ENCODE data around the gene TRPM4. TPM values are rescaled to one million over a fixed set of nuclear protein-coding genes. Genes with fewer than 3 reads are reported as not detected.

TRPM4 gene
- total and polyA plus RNA-seq, 2 experiments from 2014 or later, result 7.0 to 20.5 TPM

DNA sequence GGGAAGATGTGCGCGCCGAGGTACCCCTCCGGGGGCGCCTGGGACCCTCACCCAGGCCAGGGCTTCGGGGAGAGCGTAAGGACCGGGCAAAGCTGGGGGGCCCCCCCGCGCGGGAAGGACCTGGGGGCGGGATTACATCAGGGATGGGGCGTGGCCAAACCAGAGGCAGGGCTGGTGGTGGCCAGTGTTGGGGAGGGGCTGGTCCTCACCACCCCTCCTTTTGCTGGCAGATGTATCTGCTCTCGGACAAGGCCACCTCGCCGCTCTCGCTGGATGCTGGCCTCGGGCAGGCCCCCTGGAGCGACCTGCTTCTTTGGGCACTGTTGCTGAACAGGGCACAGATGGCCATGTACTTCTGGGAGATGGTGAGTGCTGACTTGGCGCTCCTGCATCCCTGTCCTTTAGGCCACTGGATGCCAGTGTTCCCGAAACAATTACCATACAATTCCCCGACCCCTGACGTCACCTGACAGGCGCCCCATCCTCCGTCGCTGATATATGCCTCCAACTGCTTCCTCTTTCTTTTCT lies 25.3 kb downstream of the TRPM4 start:
- 94% methylated on average over 17 of the region's 26 CpGs for WGBS (ENCODE audit: low lambda C conversion rate, missing lambda C conversion rate)
- Histone ChIP-seq H3K4me2 (no peak overlapping the region), H2AFZ (no peak overlapping the region), H3K9me3 (ENCODE audit: low read depth) (no peaks in the 10 kb centered on the region), H3K4me1 (ENCODE audit: insufficient read depth) (no peaks in the 10 kb centered on the region), H3K79me2 (no peaks in the 10 kb centered on the region), H4K20me1 (ENCODE audit: insufficient read depth, poor library complexity, severe bottlenecking) (no peaks in the 10 kb centered on the region), H3K9me2 (replicated peaks; ENCODE audit: insufficient read depth) (no peaks in the 10 kb centered on the region), H3K27me3 (no peaks in the 10 kb centered on the region), H3K4me3 (no peak overlapping the region), H3K27ac (no peak overlapping the region), H3K36me3 (replicated peaks; ENCODE audit: insufficient read depth, low read depth) (no peaks in the 10 kb centered on the region)
- TF ChIP-seq, protein P1, sequence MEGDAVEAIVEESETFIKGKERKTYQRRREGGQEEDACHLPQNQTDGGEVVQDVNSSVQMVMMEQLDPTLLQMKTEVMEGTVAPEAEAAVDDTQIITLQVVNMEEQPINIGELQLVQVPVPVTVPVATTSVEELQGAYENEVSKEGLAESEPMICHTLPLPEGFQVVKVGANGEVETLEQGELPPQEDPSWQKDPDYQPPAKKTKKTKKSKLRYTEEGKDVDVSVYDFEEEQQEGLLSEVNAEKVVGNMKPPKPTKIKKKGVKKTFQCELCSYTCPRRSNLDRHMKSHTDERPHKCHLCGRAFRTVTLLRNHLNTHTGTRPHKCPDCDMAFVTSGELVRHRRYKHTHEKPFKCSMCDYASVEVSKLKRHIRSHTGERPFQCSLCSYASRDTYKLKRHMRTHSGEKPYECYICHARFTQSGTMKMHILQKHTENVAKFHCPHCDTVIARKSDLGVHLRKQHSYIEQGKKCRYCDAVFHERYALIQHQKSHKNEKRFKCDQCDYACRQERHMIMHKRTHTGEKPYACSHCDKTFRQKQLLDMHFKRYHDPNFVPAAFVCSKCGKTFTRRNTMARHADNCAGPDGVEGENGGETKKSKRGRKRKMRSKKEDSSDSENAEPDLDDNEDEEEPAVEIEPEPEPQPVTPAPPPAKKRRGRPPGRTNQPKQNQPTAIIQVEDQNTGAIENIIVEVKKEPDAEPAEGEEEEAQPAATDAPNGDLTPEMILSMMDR (IDR thresholded peaks at IDR 0.05; ENCODE audit: poor library complexity), result no peak
- no peak for TF ChIP-seq EZH2phosphoT487 (IDR thresholded peaks at IDR 0.05; ENCODE audit: low read depth, severe bottlenecking, unreplicated experiment)
- TF ChIP-seq EZH2 (IDR thresholded peaks at IDR 0.05; ENCODE audit: borderline replicate concordance), result no peak
- no peak for DNase-seq (ENCODE audit: low spot score)

DNA sequence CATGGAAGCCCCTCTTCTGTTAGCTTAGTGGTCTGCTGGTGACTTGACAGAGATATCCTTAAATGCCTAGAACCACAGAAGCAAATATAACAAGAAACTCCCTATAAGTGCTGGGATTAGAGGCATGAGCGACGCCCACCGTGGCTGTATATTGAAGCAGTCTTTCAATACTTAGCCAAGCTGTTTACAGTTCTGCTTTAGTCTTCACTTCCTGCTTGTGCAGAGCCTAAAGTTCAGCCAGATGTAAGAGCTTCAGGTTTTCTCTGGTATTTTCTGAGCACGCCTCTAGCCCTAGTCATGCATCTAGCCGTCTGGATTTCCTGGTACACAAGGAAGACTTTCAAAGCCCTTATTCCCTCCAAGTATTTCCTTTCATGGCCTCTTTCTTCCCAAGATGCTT lies 28.5 kb downstream of the TRPM4 start:
- no peaks in the 10 kb centered on the region for H3K36me3 ChIP-seq (replicated peaks; ENCODE audit: insufficient read depth, low read depth)
- no peaks in the 10 kb centered on the region for H4K20me1 ChIP-seq (ENCODE audit: insufficient read depth, poor library complexity, severe bottlenecking)
- no peak overlapping the region for H3K27ac ChIP-seq
- TF ChIP-seq EZH2phosphoT487 (IDR thresholded peaks at IDR 0.05; ENCODE audit: low read depth, severe bottlenecking, unreplicated experiment) (no peak), EZH2 (IDR thresholded peaks at IDR 0.05; ENCODE audit: borderline replicate concordance) (no peak)
- TF ChIP-seq, protein P1 (IDR thresholded peaks at IDR 0.05; ENCODE audit: poor library complexity), result no peak
- H3K79me2 ChIP-seq, result no peaks in the 10 kb centered on the region
- no peaks in the 10 kb centered on the region for H3K27me3 ChIP-seq
- no peak overlapping the region for H3K4me3 ChIP-seq
- H3K9me2 ChIP-seq (replicated peaks; ENCODE audit: insufficient read depth), result no peaks in the 10 kb centered on the region
- no peak overlapping the region for H2AFZ ChIP-seq
- H3K4me1 ChIP-seq (ENCODE audit: insufficient read depth), result no peaks in the 10 kb centered on the region
- no peak for DNase-seq (ENCODE audit: low spot score)
- H3K9me3 ChIP-seq (ENCODE audit: low read depth), result no peaks in the 10 kb centered on the region
- 75% methylated on average over 5 of the region's 5 CpGs for WGBS (ENCODE audit: low lambda C conversion rate, missing lambda C conversion rate)
- no peak overlapping the region for H3K4me2 ChIP-seq

DNA sequence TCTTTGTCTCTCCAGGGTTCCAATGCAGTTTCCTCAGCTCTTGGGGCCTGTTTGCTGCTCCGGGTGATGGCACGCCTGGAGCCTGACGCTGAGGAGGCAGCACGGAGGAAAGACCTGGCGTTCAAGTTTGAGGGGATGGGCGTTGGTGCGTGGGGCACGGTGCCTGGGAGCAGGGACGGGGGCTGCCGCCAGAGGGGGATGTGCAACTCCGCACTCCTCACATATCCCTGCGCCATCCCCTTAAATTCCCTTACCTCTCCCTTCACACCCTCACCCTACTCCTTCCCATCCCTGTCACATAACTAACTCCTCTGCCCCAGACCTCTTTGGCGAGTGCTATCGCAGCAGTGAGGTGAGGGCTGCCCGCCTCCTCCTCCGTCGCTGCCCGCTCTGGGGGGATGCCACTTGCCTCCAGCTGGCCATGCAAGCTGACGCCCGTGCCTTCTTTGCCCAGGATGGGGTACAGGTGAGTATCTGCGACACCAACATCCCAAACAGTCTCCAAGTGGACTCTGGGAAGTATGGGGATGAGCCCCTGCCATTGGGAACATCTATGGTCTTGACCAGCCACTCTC lies 31.1 kb downstream of the TRPM4 start:
- Histone ChIP-seq H3K9me2 (replicated peaks; ENCODE audit: insufficient read depth) (no peaks in the 10 kb centered on the region), H3K27me3 (no peaks in the 10 kb centered on the region), H3K27ac (no peak overlapping the region), H2AFZ (no peak overlapping the region), H3K9me3 (ENCODE audit: low read depth) (no peaks in the 10 kb centered on the region), H3K4me1 (ENCODE audit: insufficient read depth) (no peaks in the 10 kb centered on the region), H4K20me1 (ENCODE audit: insufficient read depth, poor library complexity, severe bottlenecking) (no peaks in the 10 kb centered on the region), H3K4me2 (no peak overlapping the region), H3K4me3 (no peak overlapping the region), H3K79me2 (no peaks in the 10 kb centered on the region), H3K36me3 (replicated peaks; ENCODE audit: insufficient read depth, low read depth) (no peaks in the 10 kb centered on the region)
- WGBS (ENCODE audit: low lambda C conversion rate, missing lambda C conversion rate), result 95% methylated on average over 21 of the region's 21 CpGs
- TF ChIP-seq, protein P1 (IDR thresholded peaks at IDR 0.05; ENCODE audit: poor library complexity), result no peak
- no peak for TF ChIP-seq EZH2phosphoT487 (IDR thresholded peaks at IDR 0.05; ENCODE audit: low read depth, severe bottlenecking, unreplicated experiment)
- no peak for DNase-seq (ENCODE audit: low spot score)

Measured in hepatocyte (in vitro differentiated cells).